ENCODE results near the gene AK1. TPM values are rescaled to one million over a fixed set of nuclear protein-coding genes. Genes with fewer than 3 reads are reported as not detected.

Gene AK1
- total RNA-seq, 1 donor from 2014 or later: 39.6 TPM

DNA sequence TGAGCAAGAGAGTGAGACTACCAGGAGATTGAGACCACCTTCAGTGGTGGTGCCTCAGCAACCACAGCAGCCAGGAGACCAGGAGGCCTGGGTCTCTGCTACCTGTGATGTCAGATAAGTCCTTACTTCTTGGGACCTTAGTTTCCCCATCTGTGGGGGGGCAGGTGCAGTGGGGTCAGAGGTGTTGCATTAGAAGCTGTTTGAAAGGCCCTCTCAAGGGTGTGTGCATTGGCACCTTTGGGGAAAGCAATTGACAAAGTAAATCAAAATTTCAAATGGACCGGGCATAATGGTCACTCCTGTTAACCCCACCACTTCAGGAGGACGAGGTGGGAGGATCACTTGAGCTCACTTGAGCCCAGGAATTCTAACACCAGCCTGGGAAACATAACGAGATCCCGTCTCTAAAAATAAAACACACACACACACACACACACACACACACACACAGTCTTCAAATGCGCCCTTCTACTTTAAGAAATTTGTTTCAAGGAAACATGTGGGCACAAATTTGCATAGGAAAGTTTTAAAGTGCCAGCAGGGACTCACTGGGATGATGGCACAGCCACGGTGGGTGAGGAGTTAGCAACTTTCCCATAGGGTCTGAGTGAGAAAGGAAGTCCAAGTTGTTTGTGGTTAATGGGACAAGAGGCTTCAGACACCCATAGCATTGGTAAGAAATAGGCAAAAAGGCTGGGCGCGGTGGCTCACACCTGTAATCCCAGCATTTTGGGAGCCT, 1.3 kb upstream of the AK1 start:
- H3K36me3 Mint-ChIP-seq (ENCODE audit: low read depth): no peaks in the 10 kb centered on the region
- H3K27me3 Mint-ChIP-seq (ENCODE audit: low read depth): no peaks in the 10 kb centered on the region
- H3K4me1 Mint-ChIP-seq: peaks cover 16% of the 10 kb centered on the region
- H3K9me3 Mint-ChIP-seq: no peaks in the 10 kb centered on the region
- H3K4me3 Mint-ChIP-seq: peak overlapping the region; percentile 78
- no peak overlapping the region for H3K27ac Mint-ChIP-seq (ENCODE audit: unreplicated experiment)
- DNase-seq (ENCODE audit: low read depth, low spot score): no peak
- TF ChIP-seq, protein P1, sequence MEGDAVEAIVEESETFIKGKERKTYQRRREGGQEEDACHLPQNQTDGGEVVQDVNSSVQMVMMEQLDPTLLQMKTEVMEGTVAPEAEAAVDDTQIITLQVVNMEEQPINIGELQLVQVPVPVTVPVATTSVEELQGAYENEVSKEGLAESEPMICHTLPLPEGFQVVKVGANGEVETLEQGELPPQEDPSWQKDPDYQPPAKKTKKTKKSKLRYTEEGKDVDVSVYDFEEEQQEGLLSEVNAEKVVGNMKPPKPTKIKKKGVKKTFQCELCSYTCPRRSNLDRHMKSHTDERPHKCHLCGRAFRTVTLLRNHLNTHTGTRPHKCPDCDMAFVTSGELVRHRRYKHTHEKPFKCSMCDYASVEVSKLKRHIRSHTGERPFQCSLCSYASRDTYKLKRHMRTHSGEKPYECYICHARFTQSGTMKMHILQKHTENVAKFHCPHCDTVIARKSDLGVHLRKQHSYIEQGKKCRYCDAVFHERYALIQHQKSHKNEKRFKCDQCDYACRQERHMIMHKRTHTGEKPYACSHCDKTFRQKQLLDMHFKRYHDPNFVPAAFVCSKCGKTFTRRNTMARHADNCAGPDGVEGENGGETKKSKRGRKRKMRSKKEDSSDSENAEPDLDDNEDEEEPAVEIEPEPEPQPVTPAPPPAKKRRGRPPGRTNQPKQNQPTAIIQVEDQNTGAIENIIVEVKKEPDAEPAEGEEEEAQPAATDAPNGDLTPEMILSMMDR (conservative IDR thresholded peaks at IDR 0.05): no peak

GRCh38 chr9:127878001-127878651, 651 bp upstream of the AK1 start:
- Mint-ChIP-seq H3K9me3 (no peaks in the 10 kb centered on the region), H3K4me3 (peak overlapping the region; percentile 78), H3K36me3 (ENCODE audit: low read depth) (no peaks in the 10 kb centered on the region), H3K4me1 (peaks cover 16% of the 10 kb centered on the region), H3K27me3 (ENCODE audit: low read depth) (no peaks in the 10 kb centered on the region), H3K27ac (ENCODE audit: unreplicated experiment) (no peak overlapping the region)
- no peak for DNase-seq (ENCODE audit: low read depth, low spot score)
- TF ChIP-seq, protein P1 (conservative IDR thresholded peaks at IDR 0.05): no peak

GRCh38 chr9:127876764-127877562, 512 bp downstream of the AK1 start:
- DNase-seq (ENCODE audit: low read depth, low spot score): no peak
- TF ChIP-seq, protein P1 (conservative IDR thresholded peaks at IDR 0.05): no peak
- Mint-ChIP-seq H3K9me3 (no peaks in the 10 kb centered on the region), H3K4me1 (peaks cover 19% of the 10 kb centered on the region), H3K36me3 (ENCODE audit: low read depth) (no peaks in the 10 kb centered on the region), H3K4me3 (peak overlapping the region; percentile 89), H3K27me3 (ENCODE audit: low read depth) (no peaks in the 10 kb centered on the region), H3K27ac (ENCODE audit: unreplicated experiment) (peak overlapping the region; percentile 95)

- peaks cover 19% of the 10 kb centered on the region for H3K4me1 Mint-ChIP-seq
These were observed 1.3 kb downstream of the AK1 start for GRCh38 chr9:127876026-127876763.

More at GRCh38 chr9:127876026-127876763, 1.3 kb downstream of the AK1 start:
- TF ChIP-seq, protein P1 (conservative IDR thresholded peaks at IDR 0.05): no peak
- Mint-ChIP-seq H3K27ac (ENCODE audit: unreplicated experiment) (no peak overlapping the region), H3K4me3 (peak overlapping the region; percentile 89), H3K9me3 (no peaks in the 10 kb centered on the region), H3K27me3 (ENCODE audit: low read depth) (no peaks in the 10 kb centered on the region), H3K36me3 (ENCODE audit: low read depth) (no peaks in the 10 kb centered on the region)
- no peak for DNase-seq (ENCODE audit: low read depth, low spot score)
